AG04450 (cell line): ENCODE measurements around the gene PNPLA4. TPM values are rescaled to one million over a fixed set of nuclear protein-coding genes. Genes with fewer than 3 reads are reported as not detected.

ENCODE experiments used
- CTCF ChIA-PET: fragments of 300-600, 350-600 bp; formaldehyde crosslinking; extraction: SDS; loops from one replicate; lab custom pipeline; 2022; ENCODE audit warnings: antibody characterized with exemption, inconsistent platforms; lab: Charles Lee
- POLR2A ChIA-PET: fragments of 350-600 bp; formaldehyde crosslinking; extraction: SDS; loops from one replicate; lab custom pipeline; 2021; ENCODE audit warnings: antibody characterized with exemption, inconsistent platforms; lab: Yijun Ruan, JAX
- DNase-seq: peaks from one replicate; pipeline ENCODE4 v3.0.0-alpha.2; 2011; ENCODE audit warnings: low read depth, low spot score
- H3K27ac ChIP-seq: one replicate; pipeline ENCODE4 v1.5.1; 2012; ENCODE audit warnings: low read depth, low read length, control low read depth
- H3K27me3 ChIP-seq: one replicate; pipeline ENCODE4 v1.6.0; 2012; ENCODE audit warnings: low read length; ENCODE audit not compliant: control insufficient read depth, insufficient read depth
- H3K4me3 ChIP-seq: 2 replicates; pipeline ENCODE4 v1.5.1; 2011; ENCODE audit warnings: mild to moderate bottlenecking, low read depth, low read length, control low read depth
- H3K9me3 ChIP-seq: 2 replicates; pipeline ENCODE4 v1.5.1; 2012; ENCODE audit warnings: low read length; ENCODE audit not compliant: control insufficient read depth, insufficient read depth
- CTCF ChIP-seq: IDR thresholded peaks from 2 replicates; pipeline ENCODE4 v1.5.1; 2011; ENCODE audit warnings: low read depth, low read length, control low read depth, inconsistent platforms
- polyA plus RNA-seq: library from polyadenylated mRNA; depleted of rRNA; stranded (reverse); fragments of >200 nt; gene quantifications from 2 replicates; pipeline ENCODE4 v1.2.3, GENCODE V29; 2011

Gene PNPLA4
- polyA plus RNA-seq, 1 experiment, result 11.0 TPM

GRCh38 chrX:7943600-7944245 lies 16.5 kb upstream of the PNPLA4 start:
- ChIA-PET CTCF (no interaction called here), POLR2A (no interaction called here)
- DNase-seq, result no peak
- TF ChIP-seq CTCF, result no peak
- Histone ChIP-seq H3K27ac (no peak overlapping the region), H3K4me3 (no peak overlapping the region), H3K27me3 (no peaks in the 10 kb centered on the region), H3K9me3 (no peaks in the 10 kb centered on the region)

DNA sequence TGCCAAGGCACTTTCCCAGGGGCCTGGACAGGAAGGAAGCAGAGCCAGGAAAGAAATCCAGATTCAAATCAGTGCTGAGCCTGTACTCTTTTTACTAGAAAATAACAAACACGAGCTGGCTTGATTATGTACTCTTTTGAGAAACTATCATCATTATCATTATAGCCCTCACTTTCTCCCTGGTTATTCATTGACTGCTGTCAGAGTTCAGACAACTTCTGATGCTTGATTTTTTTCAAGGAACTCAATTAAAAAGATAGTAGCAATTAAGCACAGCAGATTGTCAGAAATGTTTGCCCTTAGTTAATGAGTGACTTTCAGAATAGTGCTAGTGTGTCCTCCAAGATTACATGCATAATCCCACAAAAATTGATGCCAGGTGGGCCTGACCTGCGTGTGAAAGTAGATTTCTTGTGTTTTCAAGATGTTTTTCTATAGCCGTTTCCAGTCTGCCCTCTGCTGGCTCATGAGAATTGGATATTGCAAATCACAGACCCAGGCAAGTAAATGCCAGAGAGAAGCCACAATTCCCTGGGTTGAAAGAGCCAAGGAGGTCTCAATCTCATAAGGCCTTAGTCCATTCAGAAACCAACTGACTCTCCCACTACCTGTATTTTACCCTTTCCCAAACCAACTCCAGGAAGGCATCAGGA lies 14.3 kb upstream of the PNPLA4 start:
- ChIA-PET POLR2A (no interaction called here), CTCF (no interaction called here)
- no peak for DNase-seq
- peak; percentile 51 for TF ChIP-seq CTCF
- Histone ChIP-seq H3K27me3 (no peaks in the 10 kb centered on the region), H3K27ac (no peak overlapping the region), H3K4me3 (no peak overlapping the region), H3K9me3 (no peaks in the 10 kb centered on the region)

DNA sequence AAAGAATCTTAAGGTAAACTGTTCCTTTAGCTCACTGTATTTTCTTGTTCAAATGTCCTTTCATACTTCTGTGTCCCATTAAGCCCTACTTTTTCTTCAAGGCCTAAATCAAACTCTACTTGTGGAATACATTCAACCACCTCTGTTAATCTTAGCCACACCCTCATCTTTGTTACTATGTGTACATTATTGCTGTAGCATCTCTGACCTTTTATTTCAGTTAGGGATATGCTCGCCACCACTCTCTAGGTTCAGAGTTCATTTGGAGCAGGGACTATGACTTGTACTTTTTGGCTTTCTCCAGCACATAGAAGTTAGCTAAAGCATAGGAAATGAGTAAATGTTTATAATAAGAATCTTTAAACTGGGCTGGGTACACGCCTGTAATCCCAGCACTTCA lies 6.8 kb upstream of the PNPLA4 start:
- no peak overlapping the region for H3K27ac ChIP-seq
- H3K4me3 ChIP-seq, result no peak overlapping the region
- H3K27me3 ChIP-seq, result no peaks in the 10 kb centered on the region
- no peak for TF ChIP-seq CTCF
- POLR2A ChIA-PET, result no interaction called here
- CTCF ChIA-PET, result no interaction called here
- DNase-seq, result no peak
- H3K9me3 ChIP-seq, result no peaks in the 10 kb centered on the region

DNA sequence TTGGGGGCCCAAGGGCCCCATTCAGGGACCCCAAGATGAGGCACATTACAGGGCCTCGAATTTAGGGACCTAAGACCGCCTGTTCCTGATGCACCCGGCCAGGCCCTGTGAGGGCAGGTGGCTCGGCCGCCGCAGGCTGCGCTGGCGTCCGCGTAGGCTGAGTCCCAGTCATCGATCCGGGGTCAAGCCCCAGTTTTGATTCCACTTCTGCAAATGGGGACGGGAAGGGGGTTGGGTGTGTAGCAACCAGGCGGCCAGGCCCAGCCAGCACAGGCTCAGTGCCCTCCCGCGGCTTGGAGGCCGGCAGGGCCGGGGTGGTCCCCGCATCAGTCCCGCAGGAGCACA lies 327 bp downstream of the PNPLA4 start:
- DNase-seq, result no peak
- ChIA-PET POLR2A (no interaction called here), CTCF (no interaction called here)
- H3K27me3 ChIP-seq, result no peaks in the 10 kb centered on the region
- TF ChIP-seq CTCF, result no peak
- H3K4me3 ChIP-seq, result peak overlapping the region; percentile 60
- H3K9me3 ChIP-seq, result no peaks in the 10 kb centered on the region; the same call in 1 of the 2 replicates
- H3K27ac ChIP-seq, result peak overlapping the region; percentile 31

DNA sequence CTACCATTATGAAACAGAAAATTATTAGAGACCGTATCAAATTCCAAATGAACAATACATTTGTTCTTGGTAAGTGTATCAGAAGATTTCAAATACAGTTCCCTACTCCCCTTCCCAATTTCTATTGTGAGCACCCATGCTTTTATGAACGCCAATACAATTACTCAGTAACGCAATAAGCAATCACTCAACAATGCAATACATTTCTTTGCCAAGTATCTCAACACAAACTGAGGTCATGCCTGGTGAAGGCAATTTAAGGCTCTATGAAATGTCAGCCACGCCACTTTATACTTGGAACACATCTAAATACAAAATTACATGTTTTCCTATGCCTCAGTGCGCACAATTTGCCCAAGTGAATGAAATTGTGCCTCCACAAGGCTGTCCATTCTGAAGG lies 712 bp downstream of the PNPLA4 start:
- TF ChIP-seq CTCF, result no peak
- Histone ChIP-seq H3K4me3 (peak overlapping the region; percentile 60), H3K27me3 (no peaks in the 10 kb centered on the region), H3K27ac (peak overlapping the region; percentile 31), H3K9me3 (no peaks in the 10 kb centered on the region; the same call in 1 of the 2 replicates)
- POLR2A ChIA-PET, result no interaction called here
- CTCF ChIA-PET, result no interaction called here
- no peak for DNase-seq
